PC-9 (cell line): Measurements from ENCODE around the gene IDI1.
"Not testable (repeated sequence)": the region's sequence is repeated elsewhere in the genome, so short reads cannot be mapped to it uniquely, and the experiment has no call there.

Source experiments
- CTCF ChIP-seq: fragments of 200-600 bp; sonication (generic); conservative IDR thresholded peaks from 2 replicates; pipeline ENCODE4 v1.6.1; 2017; ENCODE audit warnings: mixed run types, antibody characterized with exemption, mild to moderate bottlenecking, moderate library complexity
- EZH2 ChIP-seq: fragments of 200-600 bp; sonication (generic); IDR thresholded peaks from 2 replicates; pipeline ENCODE4 v1.8.0; 2017; ENCODE audit warnings: antibody characterized with exemption, low read depth

GRCh38 chr10:1066734-1067133 is 17.8 kb upstream of the IDI1 start:
- TF ChIP-seq CTCF, EZH2: not testable (repeated sequence)
